GM18502 (cell line): ENCODE data around the gene MAD1L1.
"Not testable (repeated sequence)": the region's sequence is repeated elsewhere in the genome, so short reads cannot be mapped to it uniquely, and the experiment has no call there.

Source experiments
- ATAC-seq: cut with Tn5 transposase; IDR thresholded peaks from one replicate; pipeline ENCODE4 v1.9.1; 2021; ENCODE audit warnings: mild to moderate bottlenecking; ENCODE audit not compliant: unreplicated experiment, poor library complexity

MAD1L1 gene

DNA sequence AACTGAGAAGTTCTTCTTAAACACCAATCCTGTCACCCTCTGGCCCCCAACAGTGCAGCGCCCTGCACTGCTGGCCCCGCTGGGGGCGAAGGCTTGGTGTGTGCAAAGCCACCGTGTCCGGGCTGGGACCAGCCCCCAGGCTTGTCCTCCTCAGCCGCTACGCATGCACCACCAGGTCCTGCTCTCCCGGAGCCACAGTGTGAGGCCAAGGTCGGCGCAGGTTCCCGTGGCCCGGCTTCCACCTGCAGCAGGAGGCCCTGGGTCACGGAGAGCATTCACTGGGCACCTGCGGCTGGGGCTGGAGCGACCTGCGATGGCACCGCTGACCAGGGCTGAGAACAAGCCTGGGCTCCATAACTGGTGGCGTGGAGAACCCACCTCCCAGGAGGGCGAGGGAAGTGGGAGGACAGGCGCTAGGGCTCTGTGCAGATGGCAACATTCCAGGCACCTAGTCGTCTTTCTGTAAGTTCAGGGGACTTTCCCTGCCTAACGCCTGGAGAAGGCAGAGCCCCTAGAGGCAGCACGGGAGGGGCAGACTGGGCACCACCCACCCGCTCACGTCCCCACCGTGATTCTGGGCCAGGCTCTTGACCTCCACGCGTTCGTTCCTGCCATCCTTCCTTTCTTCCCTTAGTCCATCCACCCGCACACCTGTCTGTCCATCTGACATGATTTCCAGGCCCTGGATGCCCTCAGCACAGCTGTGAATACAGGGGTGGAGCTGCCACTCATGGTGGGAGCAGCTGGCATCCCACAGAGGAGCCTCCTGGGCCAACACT, 291.1 kb downstream of the MAD1L1 start:
- no peak for ATAC-seq

GRCh38 chr7:1940863-1941262, 291.9 kb downstream of the MAD1L1 start:
- ATAC-seq: peak; percentile 29

GRCh38 chr7:1940402-1940786, 292.4 kb downstream of the MAD1L1 start:
- peak; percentile 95 for ATAC-seq

- peak; percentile 23 for ATAC-seq
These were observed 293.0 kb downstream of the MAD1L1 start for GRCh38 chr7:1939434-1940401.

- ATAC-seq: no peak
These were observed 293.8 kb downstream of the MAD1L1 start for GRCh38 chr7:1938788-1939433.

- ATAC-seq: no peak
These were observed 295.5 kb downstream of the MAD1L1 start for GRCh38 chr7:1937252-1937605.

GRCh38 chr7:1936531-1937251, 296.1 kb downstream of the MAD1L1 start:
- no peak for ATAC-seq

GRCh38 chr7:1936006-1936310, 296.8 kb downstream of the MAD1L1 start:
- no peak for ATAC-seq

DNA sequence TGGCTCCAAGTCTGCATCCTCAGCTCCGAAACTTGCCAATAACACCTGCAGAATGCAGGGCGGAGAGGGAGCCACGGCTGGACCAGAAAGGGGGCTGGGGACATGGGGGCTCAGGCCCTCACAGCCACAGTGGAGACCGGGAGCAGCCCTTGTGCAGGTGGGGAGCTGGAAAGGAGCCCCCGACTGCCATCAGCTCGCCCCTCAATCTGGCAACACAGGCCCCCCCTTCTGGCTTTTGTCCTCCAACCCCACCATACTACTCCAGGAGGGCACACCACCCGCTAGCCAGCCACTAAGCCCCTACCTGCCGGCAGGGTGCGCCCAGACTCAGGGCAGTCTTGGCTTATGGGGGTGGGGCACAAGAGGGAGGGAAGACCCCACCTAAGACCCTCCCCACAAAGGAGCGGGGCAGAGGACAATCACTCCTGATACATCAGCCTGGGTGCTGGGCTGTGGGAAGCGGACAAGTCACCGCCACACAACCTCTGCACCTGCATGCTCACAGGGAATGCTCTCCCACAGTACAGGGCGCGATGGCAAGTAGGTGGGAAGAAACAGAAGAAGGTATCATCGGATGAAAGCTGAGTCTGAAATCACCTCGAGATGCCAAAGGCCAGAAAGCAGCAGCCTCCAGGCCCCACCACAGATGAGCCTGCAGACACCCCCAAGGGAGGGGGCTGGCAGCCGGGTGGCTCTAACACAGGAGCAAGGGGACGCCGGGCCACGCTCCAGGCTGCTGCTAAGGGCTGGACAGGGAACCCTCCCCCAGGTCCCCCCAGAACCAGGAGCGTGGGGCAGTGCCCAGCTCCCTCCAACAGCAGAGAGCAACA, 297.4 kb downstream of the MAD1L1 start:
- no peak for ATAC-seq

GRCh38 chr7:1934756-1935155, 298.0 kb downstream of the MAD1L1 start:
- ATAC-seq: no peak

DNA sequence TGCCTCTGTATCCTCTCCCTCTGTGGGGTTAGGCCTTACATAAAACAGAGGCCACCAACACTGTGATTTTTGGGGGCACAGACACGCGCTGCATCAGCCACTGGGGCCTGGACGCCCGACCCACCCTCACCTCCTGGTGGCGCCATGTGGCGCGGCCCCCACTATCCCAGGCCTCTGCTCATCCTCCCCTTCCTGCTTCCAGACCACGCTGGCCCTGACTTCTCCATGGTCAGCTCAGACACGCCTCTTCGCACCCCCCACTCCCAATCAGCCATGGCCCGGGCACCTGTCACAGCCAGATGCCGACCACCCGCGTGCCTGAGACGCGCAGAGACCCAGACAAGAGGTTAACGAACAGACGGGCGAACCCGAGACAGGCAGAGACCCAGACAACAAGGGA, 298.7 kb downstream of the MAD1L1 start:
- no peak for ATAC-seq

- no peak for ATAC-seq
These were observed 299.5 kb downstream of the MAD1L1 start for GRCh38 chr7:1933066-1933750.

DNA sequence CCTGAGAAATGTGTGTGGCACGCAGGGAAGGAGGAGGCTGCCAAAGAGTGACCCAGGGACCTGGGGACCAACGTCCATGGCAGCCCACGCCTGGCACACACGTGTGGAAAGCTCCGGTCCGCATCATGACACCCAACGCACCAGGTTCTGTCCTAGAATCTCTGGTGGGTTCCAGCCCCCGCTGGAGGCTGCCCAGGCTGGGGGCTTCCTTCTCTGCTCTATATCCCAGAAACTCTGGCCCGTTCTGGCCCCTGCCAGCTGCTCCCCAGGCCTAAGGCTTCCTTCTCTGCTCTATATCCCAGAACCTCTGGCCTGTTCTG, 300.8 kb downstream of the MAD1L1 start:
- ATAC-seq: no peak

- no peak for ATAC-seq
These were observed 301.3 kb downstream of the MAD1L1 start for GRCh38 chr7:1931256-1931950.

- ATAC-seq: no peak
These were observed 302.2 kb downstream of the MAD1L1 start for GRCh38 chr7:1930381-1931065.

DNA sequence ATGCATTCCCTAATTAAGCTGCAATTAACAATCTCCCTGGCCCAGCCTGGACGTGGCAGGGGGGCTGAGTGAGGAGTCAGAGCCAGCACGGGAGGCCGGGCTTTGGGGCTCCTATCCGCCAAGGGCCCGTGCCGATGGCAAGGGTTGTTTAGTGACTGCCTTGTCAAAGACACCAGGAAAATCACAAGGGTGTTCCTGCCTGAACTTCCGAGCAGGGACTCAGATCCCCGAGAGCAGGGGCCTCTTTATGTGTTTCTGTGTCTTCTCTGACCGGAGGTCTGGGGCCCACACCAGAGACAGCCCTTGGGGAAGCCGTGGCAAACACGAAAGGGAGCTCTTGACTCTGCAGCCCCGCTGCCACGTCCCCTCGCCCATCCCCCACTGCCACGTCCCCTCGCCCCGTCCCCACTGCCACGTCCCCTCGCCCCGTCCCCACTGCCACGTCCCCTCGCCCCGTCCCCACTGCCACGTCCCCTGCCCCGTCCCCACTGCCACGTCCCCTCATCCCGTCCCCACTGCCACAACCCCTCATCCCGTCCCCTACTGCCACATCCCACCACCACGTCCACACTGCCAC, 303.3 kb downstream of the MAD1L1 start:
- ATAC-seq: not testable (repeated sequence)

- ATAC-seq: no peak
These were observed 303.9 kb downstream of the MAD1L1 start for GRCh38 chr7:1928645-1929348.
